Right cardiac atrium (tissue), 5 donors: Measurements from ENCODE around the gene RNF157. TPM values are rescaled to one million over a fixed set of nuclear protein-coding genes. Genes with fewer than 3 reads are reported as not detected.

Experiments used
- ATAC-seq, 2 donors: fragments of 200-7000 bp; cut with Tn5 transposase; one replicate each; pipeline versions ENCODE4 v1.8.0 to v1.9.1; 2020; ENCODE audit warnings: moderate library complexity in 2 of 2, mild to moderate bottlenecking in 1 of 2
- DNase-seq, 3 donors: peaks; one replicate each; pipeline ENCODE4 v3.0.0-alpha.2; 2020
- H3K27ac ChIP-seq: one replicate; pipeline ENCODE4 v1.5.1; 2013; ENCODE audit warnings: mild to moderate bottlenecking, low read length, control low read depth, moderate library complexity
- H3K27me3 ChIP-seq: one replicate; pipeline ENCODE4 v1.6.1; 2013; ENCODE audit not compliant: control insufficient read depth, insufficient read depth
- H3K4me1 ChIP-seq: one replicate; pipeline ENCODE4 v1.6.1; 2013; ENCODE audit warnings: low read length; ENCODE audit not compliant: control insufficient read depth, insufficient read depth
- H3K4me3 ChIP-seq: one replicate; pipeline ENCODE4 v1.5.1; 2013; ENCODE audit warnings: low read length, control low read depth
- H3K9me3 ChIP-seq: one replicate; pipeline ENCODE4 v1.6.1; 2013; ENCODE audit warnings: low read length; ENCODE audit not compliant: control insufficient read depth
- WGBS: extraction: QIAGEN DNeasy Blood & Tissue Kit; methylation state at CpG from one replicate; pipeline ENCODE4 v1.1.7; 2013; 5-methylcytosine and 5-hydroxymethylcytosine counted together
- intact Hi-C, 4 donors: fragments of 100-400 bp; cut with DNase I; formaldehyde crosslinking; loops; one replicate each; pipeline versions ENCODE4 v1.11.0 to v1.14.0; 2022 to 2023
- polyA plus RNA-seq: library from polyadenylated mRNA; stranded (reverse); fragments of 200-250 nt; gene quantifications from one replicate; pipeline ENCODE4 v1.2.3, GENCODE V29; 2013
- total RNA-seq, 4 donors: library from RNA; stranded (reverse); fragmentation: NEBNext Ultra II Directional; extraction: Animal tissue kit (Norgen Biotek cat#: 25700); gene quantifications; one replicate each; pipeline ENCODE4 v1.2.1, GENCODE V29; 2021
- donor health status: healthy with polysubstance abuse.
- donor health status: DM: no; HTN: yes; CAD: no.
- donor health status: DM: no; HTN: no; CAD: no.
- donor health status: DM: no; HTN: yes; CAD: no; lungs with severe emphysema.
- donor health status: DM: yes; HTN: yes; CAD: no.

Gene RNF157
- total and polyA plus RNA-seq, 5 donors = 10.2 to 18.8 (median 12.1) TPM

DNA sequence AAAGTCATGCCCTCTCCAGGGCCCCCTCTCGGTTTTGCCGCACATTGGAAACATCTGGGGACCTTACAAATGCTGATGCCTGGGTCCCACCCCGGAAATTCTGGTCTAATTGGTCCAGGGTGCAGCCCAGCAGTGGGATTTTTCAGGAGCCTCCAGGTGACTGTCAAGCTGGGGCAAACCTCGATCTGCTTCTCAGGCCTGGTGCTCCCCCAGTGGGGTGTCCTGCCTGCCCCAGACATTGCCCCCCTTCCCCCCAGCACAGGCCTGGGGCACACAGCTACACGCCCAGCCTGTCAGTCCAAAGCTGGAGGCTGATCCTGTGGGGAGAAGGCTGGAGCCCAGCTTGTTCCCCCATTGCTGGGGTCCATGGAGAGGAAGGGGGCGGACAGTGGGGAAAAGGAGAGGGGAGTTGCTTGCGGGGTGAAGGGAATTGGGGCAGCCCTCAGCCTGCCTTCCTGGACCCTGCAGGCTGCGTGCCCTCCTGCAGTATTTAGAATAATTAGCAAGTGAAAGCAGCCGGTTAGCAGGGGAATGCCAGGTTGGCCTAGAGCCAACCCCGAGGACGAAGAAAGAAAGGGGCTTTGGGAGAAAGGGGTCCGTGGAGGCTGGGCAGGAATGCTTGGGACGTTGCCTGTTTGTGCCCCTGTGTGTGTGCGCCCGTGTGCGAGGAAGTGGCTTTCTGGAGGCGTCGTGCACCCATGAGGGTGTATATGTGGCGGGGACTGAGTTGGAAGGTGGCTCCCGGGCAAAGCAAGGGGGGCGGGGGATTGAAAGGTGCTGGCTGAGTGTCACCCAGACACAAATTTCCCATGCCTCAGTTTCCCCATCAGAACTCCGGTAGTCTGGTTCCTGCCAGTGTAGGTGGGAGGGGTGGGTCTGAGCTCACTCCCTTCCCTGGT lies 105.1 kb downstream of the RNF157 start:
- intact Hi-C loops = no loop called here
- H3K4me1 ChIP-seq = no peaks in the 10 kb centered on the region
- DNase-seq (no peak), ATAC-seq (no peak)
- no peak overlapping the region for H3K27ac ChIP-seq
- WGBS = 36% methylated on average over 22 of the region's 22 CpGs
- no peak overlapping the region for H3K4me3 ChIP-seq
- no peaks in the 10 kb centered on the region for H3K9me3 ChIP-seq
- no peaks in the 10 kb centered on the region for H3K27me3 ChIP-seq

DNA sequence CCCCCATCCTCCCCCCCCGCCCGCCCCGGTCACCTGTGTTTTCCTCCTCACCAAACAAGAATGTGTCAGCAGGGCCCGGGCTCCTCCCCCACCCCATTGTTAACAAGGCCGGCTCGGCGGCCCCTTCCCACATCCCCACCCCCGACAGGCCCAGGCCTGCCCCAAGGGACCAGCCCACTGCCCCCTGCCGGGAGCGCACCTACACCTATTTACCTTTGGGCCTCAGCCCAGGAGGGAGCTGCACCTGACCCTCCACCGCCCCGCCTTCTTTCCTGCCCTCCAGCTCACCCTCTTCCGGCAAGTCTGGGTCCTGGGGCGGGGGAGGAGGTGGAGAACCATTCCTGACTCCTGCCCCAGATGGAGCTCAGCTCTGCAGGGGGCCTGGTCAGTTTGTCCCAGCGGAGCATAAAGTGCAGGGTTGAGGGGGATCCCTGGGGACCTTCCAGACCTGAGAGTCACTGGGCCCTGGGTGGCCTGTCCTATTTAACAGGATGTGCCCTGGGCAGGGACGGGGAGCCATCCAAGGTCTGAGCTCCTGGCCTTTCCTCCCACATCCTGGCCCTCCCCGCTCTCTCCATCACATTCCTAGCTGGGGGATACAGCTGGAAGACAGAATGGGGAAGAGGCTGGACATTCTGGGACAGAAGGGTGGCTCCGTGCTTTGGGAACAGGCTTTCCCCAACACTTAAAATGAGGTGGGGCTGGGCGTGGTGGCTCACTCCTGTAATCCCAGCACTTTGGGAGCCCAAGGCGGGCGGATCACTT lies 107.5 kb downstream of the RNF157 start:
- Histone ChIP-seq H3K27me3 (no peaks in the 10 kb centered on the region), H3K4me3 (no peak overlapping the region), H3K27ac (no peak overlapping the region), H3K9me3 (no peaks in the 10 kb centered on the region), H3K4me1 (no peaks in the 10 kb centered on the region)
- DNase-seq = no peak
- no peak for ATAC-seq
- 30% methylated on average over 21 of the region's 21 CpGs for WGBS
- intact Hi-C loops = no loop called here

GRCh38 chr17:76131692-76132573 lies 108.4 kb downstream of the RNF157 start:
- DNase-seq = no peak
- 43% methylated on average over 21 of the region's 21 CpGs for WGBS

GRCh38 chr17:76131051-76131691 lies 109.1 kb downstream of the RNF157 start:
- intact Hi-C loops = no loop called here
- ATAC-seq = no peak

More at GRCh38 chr17:76131692-76132573, 108.4 kb downstream of the RNF157 start:
- ATAC-seq = no peak
- intact Hi-C loops = no loop called here
- no peaks in the 10 kb centered on the region for H3K4me1 ChIP-seq
- H3K27ac ChIP-seq = no peak overlapping the region
- H3K27me3 ChIP-seq = no peaks in the 10 kb centered on the region
- no peaks in the 10 kb centered on the region for H3K9me3 ChIP-seq
- no peak overlapping the region for H3K4me3 ChIP-seq

DNA sequence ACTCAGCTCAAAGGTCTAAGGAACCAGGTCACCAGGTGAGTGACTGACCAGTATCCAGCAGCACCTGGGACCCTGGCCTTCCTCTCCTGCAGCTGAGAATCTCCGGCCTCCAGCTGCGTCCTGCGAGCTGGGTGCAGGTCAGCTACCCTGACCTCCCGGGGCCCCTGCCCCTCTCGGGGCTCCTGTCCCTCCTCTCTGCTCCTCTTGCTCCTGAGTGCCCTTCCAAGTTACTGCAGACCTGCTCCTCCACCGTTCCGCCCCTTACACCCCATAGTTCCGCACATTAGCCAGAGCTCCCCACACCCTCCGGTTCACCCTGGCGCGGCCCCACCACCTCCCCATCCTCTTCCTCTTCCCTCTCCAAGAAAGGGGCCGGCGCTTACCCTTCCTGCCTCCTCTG lies 109.8 kb downstream of the RNF157 start:
- Histone ChIP-seq H3K4me3 (no peak overlapping the region), H3K27me3 (no peaks in the 10 kb centered on the region), H3K9me3 (no peaks in the 10 kb centered on the region), H3K27ac (no peak overlapping the region), H3K4me1 (no peaks in the 10 kb centered on the region)
- WGBS = 30% methylated on average over 13 of the region's 13 CpGs
- intact Hi-C loops = no loop called here
- ATAC-seq = peak in 1 of 2 donors; percentile 23
- no peak for DNase-seq

More at GRCh38 chr17:76131051-76131691, 109.1 kb downstream of the RNF157 start:
- H3K27ac ChIP-seq = no peak overlapping the region
- H3K9me3 ChIP-seq = no peaks in the 10 kb centered on the region
- H3K27me3 ChIP-seq = no peaks in the 10 kb centered on the region
- WGBS = 39% methylated on average over 21 of the region's 21 CpGs
- DNase-seq = no peak
- H3K4me1 ChIP-seq = no peaks in the 10 kb centered on the region
- H3K4me3 ChIP-seq = no peak overlapping the region

- H3K9me3 ChIP-seq = no peaks in the 10 kb centered on the region
- ATAC-seq (no peak), DNase-seq (no peak)
- no peaks in the 10 kb centered on the region for H3K27me3 ChIP-seq
- intact Hi-C loops = loop anchor here in 2 of 4 donors (10.0 kb wide), 1 partner anchor 49 kb away; no protein-coding TSS in a partner anchor
- no peak overlapping the region for H3K27ac ChIP-seq
- no peak overlapping the region for H3K4me3 ChIP-seq
- 91% methylated on average over 1 of the region's 1 CpG for WGBS
- no peaks in the 10 kb centered on the region for H3K4me1 ChIP-seq
These were observed 114.4 kb downstream of the RNF157 start for GRCh38 chr17:76125922-76126321.

GRCh38 chr17:76125391-76125675 lies 115.0 kb downstream of the RNF157 start:
- H3K27me3 ChIP-seq = no peaks in the 10 kb centered on the region
- no peak for ATAC-seq
- intact Hi-C loops = loop anchor here in 2 of 4 donors (10.0 kb wide), 1 partner anchor 49 kb away; no protein-coding TSS in a partner anchor
- H3K4me3 ChIP-seq = no peak overlapping the region
- no peak for DNase-seq
- 93% methylated on average over 5 of the region's 5 CpGs for WGBS
- H3K9me3 ChIP-seq = no peaks in the 10 kb centered on the region
- no peak overlapping the region for H3K27ac ChIP-seq
- no peaks in the 10 kb centered on the region for H3K4me1 ChIP-seq

DNA sequence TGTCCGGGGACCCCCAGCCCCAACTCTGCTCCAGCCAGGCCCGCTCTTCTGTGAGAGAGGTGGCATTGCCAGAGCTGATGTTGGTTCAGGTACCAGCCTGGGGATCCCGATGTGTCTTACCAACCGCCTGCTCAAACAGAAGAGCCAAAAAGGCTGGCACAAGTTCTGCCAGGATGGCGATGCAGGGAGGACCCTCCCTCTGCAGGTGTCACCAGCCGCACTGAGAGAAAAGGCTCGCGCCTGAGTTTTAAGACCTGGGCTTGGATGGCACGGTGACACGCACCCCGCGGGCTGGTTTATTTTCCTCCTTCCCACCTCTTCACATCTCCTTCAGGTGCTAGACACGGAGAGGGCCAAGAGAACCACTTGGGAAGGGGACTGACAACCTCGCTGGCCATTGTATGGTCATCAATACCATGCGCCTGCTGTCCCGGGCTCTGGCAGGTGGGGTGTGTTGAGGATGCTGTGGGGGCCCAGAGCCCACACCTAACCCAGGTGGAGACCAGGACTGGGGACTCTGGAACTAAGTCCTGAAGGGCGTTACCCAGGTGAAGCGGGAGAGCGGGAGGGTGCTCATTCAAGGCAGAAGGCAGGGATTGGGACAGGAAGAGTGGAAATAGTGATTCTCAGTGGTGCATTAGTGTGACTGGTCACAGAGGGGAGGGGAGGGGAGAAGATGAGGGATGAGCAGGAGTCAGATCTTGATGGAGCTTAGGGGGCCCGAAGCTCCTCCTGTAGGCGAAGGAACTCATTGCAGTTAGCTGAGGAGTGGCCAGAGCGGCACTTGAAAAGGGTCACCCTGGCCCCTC lies 115.5 kb downstream of the RNF157 start:
- no peaks in the 10 kb centered on the region for H3K9me3 ChIP-seq
- no peak overlapping the region for H3K4me3 ChIP-seq
- intact Hi-C loops = loop anchor here (5.0 to 10.0 kb wide), 4 partner anchors 50 to 168 kb away; no protein-coding TSS in a partner anchor
- no peak for ATAC-seq
- H3K4me1 ChIP-seq = no peaks in the 10 kb centered on the region
- WGBS = 83% methylated on average over 22 of the region's 22 CpGs
- no peak overlapping the region for H3K27ac ChIP-seq
- H3K27me3 ChIP-seq = no peaks in the 10 kb centered on the region
- DNase-seq = no peak

- H3K4me3 ChIP-seq = no peak overlapping the region
- 86% methylated on average over 9 of the region's 9 CpGs for WGBS
These were observed 116.3 kb downstream of the RNF157 start for GRCh38 chr17:76123749-76124581.

More at GRCh38 chr17:76123749-76124581, 116.3 kb downstream of the RNF157 start:
- no peak for ATAC-seq
- intact Hi-C loops = loop anchor here (2.0 to 10.0 kb wide), 5 partner anchors 51 to 168 kb away; no protein-coding TSS in a partner anchor
- Histone ChIP-seq H3K9me3 (no peaks in the 10 kb centered on the region), H3K27me3 (no peaks in the 10 kb centered on the region), H3K27ac (no peak overlapping the region), H3K4me1 (no peaks in the 10 kb centered on the region)
- no peak for DNase-seq
